ENCODE measurements around the gene EEFSEC.

Gene EEFSEC

GRCh38 chr3:128329491-128330213 lies 176.4 kb downstream of the EEFSEC start:
- H3K4me3 ChIP-seq (ENCODE audit: control insufficient read depth, low read depth, low read length) = no peak overlapping the region
- TF ChIP-seq CTCF (IDR thresholded peaks at IDR 0.05; ENCODE audit: control insufficient read depth, insufficient read depth, low read depth, low read length, missing control alignments) = no peak
- no peak for DNase-seq (ENCODE audit: low read depth)

GRCh38 chr3:128330214-128330842 lies 177.0 kb downstream of the EEFSEC start:
- no peak overlapping the region for H3K4me3 ChIP-seq (ENCODE audit: control insufficient read depth, low read depth, low read length)
- no peak for DNase-seq (ENCODE audit: low read depth)
- TF ChIP-seq CTCF (IDR thresholded peaks at IDR 0.05; ENCODE audit: control insufficient read depth, insufficient read depth, low read depth, low read length, missing control alignments) = no peak

- DNase-seq (ENCODE audit: low read depth) = no peak
- no peak for TF ChIP-seq CTCF (IDR thresholded peaks at IDR 0.05; ENCODE audit: control insufficient read depth, insufficient read depth, low read depth, low read length, missing control alignments)
- H3K4me3 ChIP-seq (ENCODE audit: control insufficient read depth, low read depth, low read length) = no peak overlapping the region
These were observed 180.9 kb downstream of the EEFSEC start for GRCh38 chr3:128334086-128334645.

- H3K4me3 ChIP-seq (ENCODE audit: control insufficient read depth, low read depth, low read length) = no peak overlapping the region
- DNase-seq (ENCODE audit: low read depth) = no peak
- no peak for TF ChIP-seq CTCF (IDR thresholded peaks at IDR 0.05; ENCODE audit: control insufficient read depth, insufficient read depth, low read depth, low read length, missing control alignments)
These were observed 181.5 kb downstream of the EEFSEC start for GRCh38 chr3:128334766-128335165.

- TF ChIP-seq CTCF (IDR thresholded peaks at IDR 0.05; ENCODE audit: control insufficient read depth, insufficient read depth, low read depth, low read length, missing control alignments) = no peak
- no peak overlapping the region for H3K4me3 ChIP-seq (ENCODE audit: control insufficient read depth, low read depth, low read length)
- no peak for DNase-seq (ENCODE audit: low read depth)
These were observed 182.5 kb downstream of the EEFSEC start for GRCh38 chr3:128335621-128336296.

GRCh38 chr3:128336337-128337156 lies 183.3 kb downstream of the EEFSEC start:
- no peak for TF ChIP-seq CTCF (IDR thresholded peaks at IDR 0.05; ENCODE audit: control insufficient read depth, insufficient read depth, low read depth, low read length, missing control alignments)
- DNase-seq (ENCODE audit: low read depth) = no peak
- no peak overlapping the region for H3K4me3 ChIP-seq (ENCODE audit: control insufficient read depth, low read depth, low read length)

All from AG09309 (cell line).